PC-9 (cell line): Measurements from ENCODE around the gene TBC1D22B. TPM values are rescaled to one million over a fixed set of nuclear protein-coding genes. Genes with fewer than 3 reads are reported as not detected.

ENCODE experiments used
- BruUV-seq: library from RNA; stranded (reverse); fragments of 400-500 nt; replicated peaks from 2 replicates; lab custom pipeline; 2021; lab: Mats Ljungman, UMichigan
- CTCF ChIA-PET: fragments of 300-600 bp; sonication (Branson Sonifier 250); formaldehyde crosslinking; loops from one replicate; lab custom pipeline; 2022; ENCODE audit warnings: antibody characterized with exemption; lab: Charles Lee
- POLR2A ChIA-PET: fragments of 300-600 bp; sonication (Branson Sonifier 250); formaldehyde crosslinking; loops from one replicate; lab custom pipeline; 2022; ENCODE audit warnings: antibody characterized with exemption; ENCODE audit not compliant: unreplicated experiment; lab: Charles Lee
- DNase-seq, 2 experiments: peaks; one replicate each; pipeline versions ENCODE4 v3.0.0 to v3.0.0-alpha.2; 2015 to 2022; ENCODE audit warnings: mixed read lengths in 1 of 2
- H2AFZ ChIP-seq: fragments of 200-600 bp; sonication (generic); 2 replicates; pipeline ENCODE4 v1.8.1; 2017; ENCODE audit warnings: antibody characterized with exemption
- H3F3A ChIP-seq: fragments of 200-600 bp; sonication (generic); 2 replicates; pipeline ENCODE4 v1.8.1; 2017; ENCODE audit warnings: antibody characterized with exemption, mild to moderate bottlenecking, low read depth; ENCODE audit not compliant: insufficient read depth
- H3K27ac ChIP-seq: fragments of 200-600 bp; sonication (generic); 2 replicates; pipeline ENCODE4 v1.6.1; 2016; ENCODE audit warnings: mixed run types
- H3K27me3 ChIP-seq: fragments of 200-600 bp; sonication (generic); 2 replicates; pipeline ENCODE4 v1.6.1; 2016; ENCODE audit warnings: low read depth, mixed run types; ENCODE audit not compliant: insufficient read depth
- H3K36me3 ChIP-seq: fragments of 200-600 bp; sonication (generic); 2 replicates; pipeline ENCODE4 v1.6.1; 2016; ENCODE audit warnings: low read depth, mixed run types
- H3K4me1 ChIP-seq: fragments of 200-600 bp; sonication (generic); replicated peaks from 2 replicates; pipeline ENCODE4 v1.6.1; 2016; ENCODE audit warnings: mixed run types; ENCODE audit not compliant: insufficient read depth
- H3K4me2 ChIP-seq: fragments of 200-600 bp; sonication (generic); 2 replicates; pipeline ENCODE4 v1.6.1; 2017; ENCODE audit warnings: mixed run types
- H3K4me3 ChIP-seq: fragments of 200-600 bp; sonication (generic); 2 replicates; pipeline ENCODE4 v1.6.1; 2016; ENCODE audit warnings: mixed run types
- H3K79me2 ChIP-seq: fragments of 200-600 bp; sonication (generic); 2 replicates; pipeline ENCODE4 v1.6.1; 2017; ENCODE audit warnings: low read depth, mixed run types
- H3K9me2 ChIP-seq: fragments of 200-600 bp; sonication (generic); 2 replicates; pipeline ENCODE4 v1.8.1; 2017; ENCODE audit warnings: mild to moderate bottlenecking; ENCODE audit not compliant: insufficient read depth
- H3K9me3 ChIP-seq: fragments of 200-600 bp; sonication (generic); 2 replicates; pipeline ENCODE4 v1.8.1; 2016; ENCODE audit warnings: low read depth; ENCODE audit not compliant: insufficient read depth
- H4K20me1 ChIP-seq: fragments of 200-600 bp; sonication (generic); 2 replicates; pipeline ENCODE4 v1.8.1; 2017; ENCODE audit not compliant: insufficient read depth
- CTCF ChIP-seq: fragments of 200-600 bp; sonication (generic); conservative IDR thresholded peaks from 2 replicates; pipeline ENCODE4 v1.6.1; 2017; ENCODE audit warnings: mixed run types, antibody characterized with exemption, mild to moderate bottlenecking, moderate library complexity
- EZH2 ChIP-seq: fragments of 200-600 bp; sonication (generic); IDR thresholded peaks from 2 replicates; pipeline ENCODE4 v1.8.0; 2017; ENCODE audit warnings: antibody characterized with exemption, low read depth
- intact Hi-C: fragments of 100-400 bp; cut with micrococcal nuclease; formaldehyde crosslinking; loops from one replicate; pipeline ENCODE4 v1.10.0; 2022; ENCODE audit not compliant: unreplicated experiment
- total RNA-seq: library from RNA; stranded (reverse); gene quantifications from 2 replicates; pipeline ENCODE4 v1.2.3, GENCODE V29; 2021

Gene TBC1D22B
- total RNA-seq, 1 experiment from 2014 or later = 14.6 TPM

GRCh38 chr6:37212268-37212667, 45.3 kb upstream of the TBC1D22B start:
- no TSS peak for BruUV-seq
- H3K4me1 ChIP-seq = peaks cover 12% of the 10 kb centered on the region
- H3K27me3 ChIP-seq = no peaks in the 10 kb centered on the region
- TF ChIP-seq CTCF (no peak), EZH2 (no peak)
- no peak overlapping the region for H3K4me3 ChIP-seq
- H3K27ac ChIP-seq = no peak overlapping the region
- no peak overlapping the region for H3K4me2 ChIP-seq
- H2AFZ ChIP-seq = no peak overlapping the region
- no peak for DNase-seq
- no peaks in the 10 kb centered on the region for H4K20me1 ChIP-seq
- no peaks in the 10 kb centered on the region for H3K36me3 ChIP-seq
- intact Hi-C loops = loop anchor here (10.0 kb wide), 1 partner anchor 297 kb away; no protein-coding TSS in a partner anchor
- CTCF ChIA-PET = no interaction called here
- H3K9me3 ChIP-seq = no peaks in the 10 kb centered on the region
- POLR2A ChIA-PET = no interaction called here
- peaks cover 6% of the 10 kb centered on the region; the same call in 1 of the 2 replicates for H3F3A ChIP-seq
- no peaks in the 10 kb centered on the region for H3K9me2 ChIP-seq
- no peaks in the 10 kb centered on the region for H3K79me2 ChIP-seq

- Histone ChIP-seq H3K79me2 (no peaks in the 10 kb centered on the region), H3K4me1 (peaks cover 20% of the 10 kb centered on the region), H4K20me1 (no peaks in the 10 kb centered on the region), H3K27ac (no peak overlapping the region), H2AFZ (no peak overlapping the region), H3K4me2 (no peak overlapping the region), H3F3A (peaks cover 13% of the 10 kb centered on the region; the same call in 1 of the 2 replicates), H3K36me3 (no peaks in the 10 kb centered on the region), H3K27me3 (no peaks in the 10 kb centered on the region), H3K4me3 (no peak overlapping the region), H3K9me3 (no peaks in the 10 kb centered on the region), H3K9me2 (no peaks in the 10 kb centered on the region)
- no TSS peak for BruUV-seq
- ChIA-PET POLR2A (no interaction called here), CTCF (no interaction called here)
- intact Hi-C loops = loop anchor here (10.0 kb wide), 1 partner anchor 303 kb away; no protein-coding TSS in a partner anchor
- DNase-seq = no peak
- TF ChIP-seq CTCF (no peak), EZH2 (no peak)
Measured at GRCh38 chr6:37218061-37218460, 39.5 kb upstream of the TBC1D22B start.

GRCh38 chr6:37218511-37218910, 39.1 kb upstream of the TBC1D22B start:
- peaks cover 23% of the 10 kb centered on the region for H3K4me1 ChIP-seq
- TF ChIP-seq CTCF (no peak), EZH2 (no peak)
- no peaks in the 10 kb centered on the region for H3K36me3 ChIP-seq
- H3K4me3 ChIP-seq = no peak overlapping the region
- H3K4me2 ChIP-seq = no peak overlapping the region
- ChIA-PET CTCF (no interaction called here), POLR2A (no interaction called here)
- H3K9me3 ChIP-seq = no peaks in the 10 kb centered on the region
- no TSS peak for BruUV-seq
- peaks cover 18% of the 10 kb centered on the region; the same call in 1 of the 2 replicates for H3F3A ChIP-seq
- no peaks in the 10 kb centered on the region for H4K20me1 ChIP-seq
- H3K9me2 ChIP-seq = no peaks in the 10 kb centered on the region
- intact Hi-C loops = loop anchor here (10.0 kb wide), 1 partner anchor 304 kb away; no protein-coding TSS in a partner anchor
- no peak overlapping the region for H3K27ac ChIP-seq
- no peak overlapping the region for H2AFZ ChIP-seq
- no peaks in the 10 kb centered on the region for H3K27me3 ChIP-seq
- H3K79me2 ChIP-seq = no peaks in the 10 kb centered on the region
- no peak for DNase-seq
